Measurements from ENCODE around the gene CPTP.

- no peak for TF ChIP-seq POLR2AphosphoS5 (IDR thresholded peaks at IDR 0.05; ENCODE audit: low read depth, low read length)
- TF ChIP-seq CTCF (IDR thresholded peaks at IDR 0.05), result no peak
- TF ChIP-seq REST (IDR thresholded peaks at IDR 0.05; ENCODE audit: insufficient read depth in 1 of 2, low read depth in 2 of 2, low read length in 1 of 2), result no peak
- no peak for TF ChIP-seq TCF7L2 (IDR thresholded peaks at IDR 0.05; ENCODE audit: low read depth, low read length)
- no peak for TF ChIP-seq SIN3A (IDR thresholded peaks at IDR 0.05; ENCODE audit: borderline replicate concordance, insufficient read depth, low read depth, low read length)
Observed at GRCh38 chr1:1342061-1342562, 17.5 kb downstream of the CPTP start.
